ENCODE measurements around the gene RCHY1. TPM values are rescaled to one million over a fixed set of nuclear protein-coding genes. Genes with fewer than 3 reads are reported as not detected.

RCHY1 gene
- total and polyA plus RNA-seq, 2 donors (not counting 3 experiments of a cell fraction or from before 2014, with no cell fraction given) = 21.1 to 30.9 TPM

GRCh38 chr4:75484190-75484589 lies 30.0 kb downstream of the RCHY1 start:
- no peak overlapping the region for H3K4me2 ChIP-seq (ENCODE audit: insufficient read depth, low read length)
- no peaks in the 10 kb centered on the region for H3K27me3 ChIP-seq (ENCODE audit: control insufficient read depth in 2 of 2, insufficient read depth in 2 of 2, low read length in 2 of 2)
- POLR2A ChIA-PET = no interaction called here
- H3K9me1 ChIP-seq (replicated peaks; ENCODE audit: control insufficient read depth, extremely low read depth, insufficient read depth, low read length) = no peaks in the 10 kb centered on the region
- no peaks in the 10 kb centered on the region for H3K79me2 ChIP-seq (ENCODE audit: control insufficient read depth, insufficient read depth, low read length)
- H3K36me3 ChIP-seq (ENCODE audit: control insufficient read depth in 2 of 2, extremely low read depth in 1 of 2, insufficient read depth in 2 of 2, low read length in 2 of 2) = peaks cover 8 to 22% of the 10 kb centered on the region in 2 experiments
- H3K4me1 ChIP-seq (ENCODE audit: control insufficient read depth, extremely low read depth, insufficient read depth, low read length) = no peaks in the 10 kb centered on the region
- DNase-seq (ENCODE audit: low read depth, low spot score) (no peak), FAIRE-seq (no peak)
- no TSS peak for BruUV-seq (replicated peaks)
- no peak overlapping the region for H3K4me3 ChIP-seq (replicated peaks in 1 of 3; ENCODE audit: insufficient read depth in 1 of 3, low read depth in 1 of 3, low read length in 3 of 3)
- H2AFZ ChIP-seq (ENCODE audit: low read depth, low read length) = no peak overlapping the region
- H3K9ac ChIP-seq (replicated peaks; ENCODE audit: extremely low read depth, insufficient read depth, low read length) = no peak overlapping the region
- no peak for TF ChIP-seq JUN (IDR thresholded peaks at IDR 0.05; ENCODE audit: borderline replicate concordance, insufficient read depth, insufficient read length, low read depth)
- no peak for TF ChIP-seq POLR2AphosphoS5 (IDR thresholded peaks at IDR 0.05; ENCODE audit: insufficient read depth, low read depth, low read length)
- dilution Hi-C loops (cut with MboI; ENCODE audit: extremely low pct_ligation_motif_present, low sequenced_read_pairs) (no loop called here), intact Hi-C loops (cut with micrococcal nuclease) (no loop called here)
- H3K9me3 ChIP-seq (replicated peaks; ENCODE audit: control insufficient read depth, insufficient read depth, low read length) = no peaks in the 10 kb centered on the region
- no peaks in the 10 kb centered on the region for H4K20me1 ChIP-seq (replicated peaks; ENCODE audit: control insufficient read depth, extremely low read depth, insufficient read depth, low read length)
- CTCF ChIA-PET = interaction anchor here (1.2 to 1.5 kb wide), 3 partner anchors 14 to 51 kb away, joined by 3 read pairs; no protein-coding TSS in a partner anchor
- H3K27ac ChIP-seq (ENCODE audit: insufficient read depth, low read depth, low read length) = no peak overlapping the region

DNA sequence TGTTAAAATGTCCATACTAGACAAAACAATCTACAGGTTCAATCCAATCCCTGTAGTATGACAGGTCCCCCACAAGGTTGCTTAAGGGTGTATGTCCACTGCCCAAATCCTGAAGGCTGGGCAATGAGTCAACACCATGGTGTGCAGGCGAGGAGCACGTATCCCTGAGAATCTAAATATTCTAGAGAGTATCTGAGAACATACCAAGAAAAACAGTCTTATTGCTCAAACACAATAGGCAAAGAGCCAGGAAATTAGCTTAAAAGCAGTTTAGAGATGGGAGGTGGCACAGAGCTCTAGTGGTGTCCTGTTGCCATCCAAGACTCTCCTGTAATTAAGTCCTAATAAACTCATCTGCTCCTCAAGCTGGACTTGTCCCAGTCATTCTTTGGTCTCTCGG lies 37.0 kb downstream of the RCHY1 start:
- Histone ChIP-seq H3K9me3 (replicated peaks; ENCODE audit: control insufficient read depth, insufficient read depth, low read length) (no peaks in the 10 kb centered on the region), H3K79me2 (ENCODE audit: control insufficient read depth, insufficient read depth, low read length) (no peaks in the 10 kb centered on the region), H3K27me3 (ENCODE audit: control insufficient read depth in 2 of 2, insufficient read depth in 2 of 2, low read length in 2 of 2) (no peaks in the 10 kb centered on the region), H3K9ac (replicated peaks; ENCODE audit: extremely low read depth, insufficient read depth, low read length) (no peak overlapping the region), H3K36me3 (ENCODE audit: control insufficient read depth in 2 of 2, extremely low read depth in 1 of 2, insufficient read depth in 2 of 2, low read length in 2 of 2) (peaks cover 5 to 16% of the 10 kb centered on the region in 2 experiments), H3K27ac (ENCODE audit: insufficient read depth, low read depth, low read length) (no peak overlapping the region), H3K4me3 (replicated peaks in 1 of 3; ENCODE audit: insufficient read depth in 1 of 3, low read depth in 1 of 3, low read length in 3 of 3) (no peak overlapping the region), H3K4me1 (ENCODE audit: control insufficient read depth, extremely low read depth, insufficient read depth, low read length) (no peaks in the 10 kb centered on the region), H2AFZ (ENCODE audit: low read depth, low read length) (no peak overlapping the region), H3K9me1 (replicated peaks; ENCODE audit: control insufficient read depth, extremely low read depth, insufficient read depth, low read length) (no peaks in the 10 kb centered on the region), H3K4me2 (ENCODE audit: insufficient read depth, low read length) (no peak overlapping the region), H4K20me1 (replicated peaks; ENCODE audit: control insufficient read depth, extremely low read depth, insufficient read depth, low read length) (no peaks in the 10 kb centered on the region)
- no peak for TF ChIP-seq POLR2A (IDR thresholded peaks at IDR 0.05; ENCODE audit: low read depth, low read length)
- TF ChIP-seq GATA2 (IDR thresholded peaks at IDR 0.05; ENCODE audit: insufficient read depth, insufficient read length, low read depth, low read length) = no peak
- no peak for TF ChIP-seq MYC (IDR thresholded peaks at IDR 0.05; ENCODE audit: low read depth, low read length)
- TF ChIP-seq, protein P1, sequence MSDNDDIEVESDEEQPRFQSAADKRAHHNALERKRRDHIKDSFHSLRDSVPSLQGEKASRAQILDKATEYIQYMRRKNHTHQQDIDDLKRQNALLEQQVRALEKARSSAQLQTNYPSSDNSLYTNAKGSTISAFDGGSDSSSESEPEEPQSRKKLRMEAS (IDR thresholded peaks at IDR 0.05; ENCODE audit: insufficient read depth, insufficient read length) = no peak
- TF ChIP-seq FOS (IDR thresholded peaks at IDR 0.05; ENCODE audit: borderline replicate concordance, insufficient read depth, low read length) = no peak
- TF ChIP-seq POLR2AphosphoS5 (IDR thresholded peaks at IDR 0.05; ENCODE audit: insufficient read depth, low read depth, low read length) = no peak
- no peak for TF ChIP-seq JUN (IDR thresholded peaks at IDR 0.05; ENCODE audit: borderline replicate concordance, insufficient read depth, insufficient read length, low read depth)
- TF ChIP-seq, protein P2, sequence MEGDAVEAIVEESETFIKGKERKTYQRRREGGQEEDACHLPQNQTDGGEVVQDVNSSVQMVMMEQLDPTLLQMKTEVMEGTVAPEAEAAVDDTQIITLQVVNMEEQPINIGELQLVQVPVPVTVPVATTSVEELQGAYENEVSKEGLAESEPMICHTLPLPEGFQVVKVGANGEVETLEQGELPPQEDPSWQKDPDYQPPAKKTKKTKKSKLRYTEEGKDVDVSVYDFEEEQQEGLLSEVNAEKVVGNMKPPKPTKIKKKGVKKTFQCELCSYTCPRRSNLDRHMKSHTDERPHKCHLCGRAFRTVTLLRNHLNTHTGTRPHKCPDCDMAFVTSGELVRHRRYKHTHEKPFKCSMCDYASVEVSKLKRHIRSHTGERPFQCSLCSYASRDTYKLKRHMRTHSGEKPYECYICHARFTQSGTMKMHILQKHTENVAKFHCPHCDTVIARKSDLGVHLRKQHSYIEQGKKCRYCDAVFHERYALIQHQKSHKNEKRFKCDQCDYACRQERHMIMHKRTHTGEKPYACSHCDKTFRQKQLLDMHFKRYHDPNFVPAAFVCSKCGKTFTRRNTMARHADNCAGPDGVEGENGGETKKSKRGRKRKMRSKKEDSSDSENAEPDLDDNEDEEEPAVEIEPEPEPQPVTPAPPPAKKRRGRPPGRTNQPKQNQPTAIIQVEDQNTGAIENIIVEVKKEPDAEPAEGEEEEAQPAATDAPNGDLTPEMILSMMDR (IDR thresholded peaks at IDR 0.05; ENCODE audit: extremely low read depth in 1 of 2, insufficient read depth in 1 of 2, low read depth in 1 of 2, low read length in 2 of 2) = no peak
- no peak for TF ChIP-seq EZH2 (IDR thresholded peaks at IDR 0.05; ENCODE audit: borderline replicate concordance, low read depth, low read length, severe bottlenecking)
- dilution Hi-C loops (cut with MboI; ENCODE audit: extremely low pct_ligation_motif_present, low sequenced_read_pairs) = no loop called here
- CTCF ChIA-PET = no interaction called here
- FAIRE-seq (no peak), DNase-seq (ENCODE audit: low read depth, low spot score) (no peak)
- BruUV-seq (replicated peaks) = no TSS peak
- POLR2A ChIA-PET = no interaction called here
- intact Hi-C loops (cut with micrococcal nuclease) = loop anchor here (10.0 kb wide), 1 partner anchor 602 kb away; no protein-coding TSS in a partner anchor

Measured in endothelial cell of umbilical vein (primary cell).